GM23338 (cell line): ENCODE results near the gene INSL4. TPM values are rescaled to one million over a fixed set of nuclear protein-coding genes. Genes with fewer than 3 reads are reported as not detected.
A peak's percentile ranks its signal among the peaks of the same experiment; 100 is the strongest.

Experiments used
- ATAC-seq: fragments of 200-7000 bp; cut with Tn5 transposase; 3 replicates; pipeline ENCODE4 v1.9.1; 2020
- DNase-seq: peaks from one replicate; pipeline ENCODE4 v3.0.0-alpha.2; 2015; ENCODE audit warnings: low spot score
- H2AFZ ChIP-seq: fragments of 200-600 bp; sonication (generic); 2 replicates; pipeline ENCODE4 v1.8.0; 2016; ENCODE audit warnings: antibody characterized with exemption, mild to moderate bottlenecking, moderate library complexity
- H3F3A ChIP-seq: fragments of 200-600 bp; sonication (generic); replicated peaks from 2 replicates; pipeline ENCODE4 v1.8.0; 2017; ENCODE audit warnings: antibody characterized with exemption, mixed run types, low read depth
- H3K27ac ChIP-seq: fragments of 200-600 bp; sonication (generic); 2 replicates; pipeline ENCODE4 v1.6.1; 2016; ENCODE audit warnings: low read depth
- H3K27me3 ChIP-seq: fragments of 200-600 bp; sonication (generic); 2 replicates; pipeline ENCODE4 v1.8.0; 2016; ENCODE audit warnings: mild to moderate bottlenecking, mixed run types, moderate library complexity; ENCODE audit not compliant: insufficient read depth
- H3K36me3 ChIP-seq: fragments of 200-600 bp; sonication (generic); 2 replicates; pipeline ENCODE4 v1.8.0; 2016; ENCODE audit warnings: mild to moderate bottlenecking; ENCODE audit not compliant: insufficient read depth
- H3K4me1 ChIP-seq: fragments of 200-600 bp; sonication (generic); 2 replicates; pipeline ENCODE4 v1.8.0; 2016; ENCODE audit warnings: mild to moderate bottlenecking, moderate library complexity; ENCODE audit not compliant: insufficient read depth
- H3K4me2 ChIP-seq: fragments of 200-600 bp; sonication (generic); 2 replicates; pipeline ENCODE4 v1.7.1; 2017; ENCODE audit warnings: mixed run types
- H3K4me3 ChIP-seq: fragments of 200-600 bp; sonication (generic); 2 replicates; pipeline ENCODE4 v1.6.1; 2016; ENCODE audit warnings: mixed run types
- H3K79me2 ChIP-seq: fragments of 200-600 bp; sonication (generic); replicated peaks from 2 replicates; pipeline ENCODE4 v1.8.0; 2017; ENCODE audit warnings: mild to moderate bottlenecking; ENCODE audit not compliant: insufficient read depth
- H3K9me2 ChIP-seq: fragments of 200-600 bp; sonication (generic); 2 replicates; pipeline ENCODE4 v1.8.0; 2017; ENCODE audit not compliant: insufficient read depth
- H4K20me1 ChIP-seq: fragments of 200-600 bp; sonication (generic); replicated peaks from 2 replicates; pipeline ENCODE4 v1.8.0; 2017; ENCODE audit warnings: mild to moderate bottlenecking; ENCODE audit not compliant: insufficient read depth
- H3K27ac Mint-ChIP-seq: 2 replicates; pipeline ENCODE4 v1.8.0; 2020; ENCODE audit warnings: inconsistent platforms, mild to moderate bottlenecking, moderate library complexity, mixed read lengths
- H3K27me3 Mint-ChIP-seq: 3 replicates; pipeline ENCODE4 v1.8.0; 2022; ENCODE audit warnings: low read depth, mild to moderate bottlenecking, moderate library complexity, mixed read lengths, inconsistent platforms; ENCODE audit not compliant: insufficient read depth, poor library complexity
- H3K36me3 Mint-ChIP-seq: 3 replicates; pipeline ENCODE4 v1.8.0; 2021; ENCODE audit warnings: low read depth, mild to moderate bottlenecking, inconsistent platforms, moderate library complexity, mixed read lengths
- H3K4me1 Mint-ChIP-seq: 3 replicates; pipeline ENCODE4 v1.8.0; 2020; ENCODE audit warnings: mild to moderate bottlenecking, inconsistent platforms, mixed read lengths
- H3K4me3 Mint-ChIP-seq: 3 replicates; pipeline ENCODE4 v1.8.0; 2021; ENCODE audit warnings: moderate library complexity, mild to moderate bottlenecking, inconsistent platforms, mixed read lengths
- H3K9me3 Mint-ChIP-seq: 3 replicates; pipeline ENCODE4 v1.8.0; 2020; ENCODE audit warnings: moderate library complexity, mild to moderate bottlenecking, inconsistent platforms, mixed read lengths
- CREB1 ChIP-seq: fragments of 250-450 bp; sonication (Bioruptor Pico); IDR thresholded peaks from 2 replicates; pipeline ENCODE4 v1.5.0; 2020; ENCODE audit warnings: low read depth, mild to moderate bottlenecking, moderate library complexity
- CTCF ChIP-seq, 2 experiments: fragments of 200-600 bp in 1 of 2; sonication (generic) in 1 of 2; conservative IDR thresholded peaks; 2 replicates each; pipeline versions ENCODE4 v1.5.1 to v1.6.1; 2016 to 2017; ENCODE audit warnings: antibody characterized with exemption in 2 of 2, low read depth in 2 of 2, mild to moderate bottlenecking in 2 of 2, moderate library complexity in 1 of 2
- EZH2phosphoT487 ChIP-seq: fragments of 200-600 bp; sonication (generic); IDR thresholded peaks from one replicate; pipeline ENCODE4 v1.8.1; 2018; ENCODE audit warnings: antibody characterized with exemption; ENCODE audit not compliant: unreplicated experiment
- JUNB ChIP-seq: IDR thresholded peaks from one replicate; pipeline ENCODE4 v1.6.1; 2016; ENCODE audit warnings: antibody characterized with exemption; ENCODE audit not compliant: unreplicated experiment
- POLR2AphosphoS5 ChIP-seq: IDR thresholded peaks from 2 replicates; pipeline ENCODE4 v1.6.1; 2016; ENCODE audit warnings: antibody characterized with exemption, low read depth
- STAT1 ChIP-seq: IDR thresholded peaks from one replicate; pipeline ENCODE4 v1.6.1; 2016; ENCODE audit warnings: antibody characterized with exemption; ENCODE audit not compliant: unreplicated experiment
- ZNF114 ChIP-seq: fragments of 250-450 bp; sonication (Bioruptor Pico); IDR thresholded peaks from 2 replicates; pipeline ENCODE4 v1.5.0; 2020; ENCODE audit warnings: mild to moderate bottlenecking, moderate library complexity
- polyA plus RNA-seq: library from polyadenylated mRNA; unstranded; fragments of >200 nt; fragmentation: Nextera tagmentation; extraction: Ambion mirVana; gene quantifications from 2 replicates; pipeline ENCODE4 v1.2.1, GENCODE V29; 2016
- total RNA-seq: library from RNA; depleted of rRNA; stranded (reverse); fragments of >200 nt; shearing (Covaris generic); gene quantifications from 2 replicates; pipeline ENCODE4 v1.2.3, GENCODE V29; 2014

Gene INSL4
- total and polyA plus RNA-seq, 2 experiments from 2014 or later, result not detected

GRCh38 chr9:5205071-5205470 lies 26.1 kb upstream of the INSL4 start (continued):
- no peak for TF ChIP-seq CTCF (conservative IDR thresholded peaks at IDR 0.05; ENCODE audit: low read depth in 2 of 2)
- TF ChIP-seq CREB1 (CRISPR knock-in tag), result no peak
- TF ChIP-seq EZH2phosphoT487, result no peak
- no peak for TF ChIP-seq POLR2AphosphoS5

DNA sequence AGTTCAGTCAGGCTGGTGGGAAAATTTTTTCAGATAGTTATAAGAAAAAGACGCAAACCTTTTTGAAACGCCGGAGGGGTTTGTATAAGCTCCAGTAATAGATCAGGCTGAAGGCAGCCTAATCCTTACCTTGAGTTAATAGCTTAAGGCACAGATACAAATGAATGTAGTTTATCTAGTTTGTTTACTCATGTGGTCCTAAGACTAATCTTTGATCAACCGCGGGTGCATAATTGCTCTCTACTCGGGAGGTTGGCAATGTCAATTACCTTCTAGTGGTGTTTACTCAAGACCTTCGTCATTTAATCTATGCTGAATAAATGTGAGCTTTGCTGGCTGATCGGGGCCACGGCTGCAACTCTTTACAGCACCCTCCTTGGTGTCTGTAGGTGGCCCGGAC lies 665 bp upstream of the INSL4 start:
- Histone ChIP-seq H4K20me1 (no peaks in the 10 kb centered on the region), H3K27ac (no peak overlapping the region), H3K36me3 (no peaks in the 10 kb centered on the region), H3F3A (no peaks in the 10 kb centered on the region), H3K9me2 (no peaks in the 10 kb centered on the region; the same call in 1 of the 2 replicates), H3K79me2 (no peaks in the 10 kb centered on the region), H3K4me1 (no peaks in the 10 kb centered on the region), H3K4me3 (no peak overlapping the region), H2AFZ (no peak overlapping the region), H3K4me2 (no peak overlapping the region), H3K27me3 (no peaks in the 10 kb centered on the region)
- peaks cover 3% of the 10 kb centered on the region for H3K27me3 Mint-ChIP-seq
- H3K4me1 Mint-ChIP-seq, result no peaks in the 10 kb centered on the region
- no peak overlapping the region for H3K4me3 Mint-ChIP-seq
- DNase-seq, result no peak
- TF ChIP-seq EZH2phosphoT487 (no peak), ZNF114 (CRISPR knock-in tag) (no peak)
- no peak for ATAC-seq
- no peak overlapping the region for H3K27ac Mint-ChIP-seq
- H3K9me3 Mint-ChIP-seq, result peaks cover 10% of the 10 kb centered on the region; the same call in 2 of the 3 replicates
- H3K36me3 Mint-ChIP-seq, result no peaks in the 10 kb centered on the region; the same call in 2 of the 3 replicates

GRCh38 chr9:5263351-5264218 lies 32.4 kb downstream of the INSL4 start:
- TF ChIP-seq STAT1 (no peak), EZH2phosphoT487 (no peak), JUNB (no peak), CREB1 (CRISPR knock-in tag) (no peak), CTCF (conservative IDR thresholded peaks at IDR 0.05; ENCODE audit: low read depth in 2 of 2) (peak; percentile 42 to 43; a peak in 3 of 4 replicates)
- H3K4me1 Mint-ChIP-seq, result peaks cover 5% of the 10 kb centered on the region
- H3K27me3 Mint-ChIP-seq, result peaks cover 10% of the 10 kb centered on the region
- H3K4me2 ChIP-seq, result no peak overlapping the region
- H3K36me3 ChIP-seq, result no peaks in the 10 kb centered on the region
- H3K27ac ChIP-seq, result no peak overlapping the region
- H3K27me3 ChIP-seq, result no peaks in the 10 kb centered on the region
- no peak overlapping the region for H3K27ac Mint-ChIP-seq
- H3K36me3 Mint-ChIP-seq, result peaks cover 4% of the 10 kb centered on the region; the same call in 2 of the 3 replicates
- H3K9me3 Mint-ChIP-seq, result peaks cover 3% of the 10 kb centered on the region; the same call in 1 of the 3 replicates
- ATAC-seq (peak; percentile 84), DNase-seq (peak; percentile 60)
- no peaks in the 10 kb centered on the region for H3K79me2 ChIP-seq
- peak overlapping the region; percentile 39 for H2AFZ ChIP-seq
- no peak overlapping the region for H3K4me3 Mint-ChIP-seq
- no peak overlapping the region for H3K4me3 ChIP-seq
- H3F3A ChIP-seq, result no peaks in the 10 kb centered on the region
- peaks cover 8% of the 10 kb centered on the region; the same call in 1 of the 2 replicates for H3K4me1 ChIP-seq
- H4K20me1 ChIP-seq, result no peaks in the 10 kb centered on the region
- peaks cover 5% of the 10 kb centered on the region for H3K9me2 ChIP-seq
